Adrenal gland (tissue), 12 donors: ENCODE measurements around the gene NAV2. TPM values are rescaled to one million over a fixed set of nuclear protein-coding genes. Genes with fewer than 3 reads are reported as not detected.

ENCODE experiments used
- DNase-seq, 7 donors: peaks; one replicate each; pipeline ENCODE4 v3.0.0-alpha.2; 2019 to 2020
- H3K27ac ChIP-seq, 5 donors: fragments of 200-600 bp; sonication (generic) in 4 of 5; 1 replicate in 3 of 5; 2 replicates in 2 of 5; pipeline versions ENCODE4 v1.5.1 to v1.8.0; 2016 to 2020; ENCODE audit warnings: mild to moderate bottlenecking in 1 of 5
- H3K27me3 ChIP-seq: fragments of 200-600 bp; 2 replicates; pipeline ENCODE4 v1.8.0; 2021
- H3K36me3 ChIP-seq, 2 donors: fragments of 200-600 bp; replicated peaks in 1 of 2; 1 replicate in 1 of 2; 2 replicates in 1 of 2; pipeline versions ENCODE4 v1.5.1 to v1.8.0; 2018 to 2022
- H3K4me1 ChIP-seq, 2 donors: fragments of 200-600 bp; replicated peaks in 1 of 2; 1 replicate in 1 of 2; 2 replicates in 1 of 2; pipeline versions ENCODE4 v1.5.1 to v1.8.0; 2018 to 2021
- H3K4me3 ChIP-seq, 4 donors: fragments of 200-600 bp; sonication (generic) in 3 of 4; one replicate each; pipeline ENCODE4 v1.5.1; 2016 to 2018
- H3K9me3 ChIP-seq, 3 donors: fragments of 200-600 bp; sonication (generic) in 1 of 3; replicated peaks in 1 of 3; 1 replicate in 2 of 3; 2 replicates in 1 of 3; pipeline versions ENCODE4 v1.5.1 to v1.8.0; 2016 to 2021
- POLR2A ChIP-seq, 2 donors: fragments of 450-650 bp; IDR thresholded peaks; one replicate each; pipeline ENCODE4 v1.6.1; 2017; ENCODE audit warnings: antibody characterized with exemption in 2 of 2, mild to moderate bottlenecking in 2 of 2, moderate library complexity in 1 of 2
- WGBS, 4 donors: extraction: QIAGEN DNeasy Blood & Tissue Kit in 2 of 4; methylation state at CpG; one replicate each; pipeline versions ENCODE4 v1.1.5 to v1.1.7; 2013 to 2017; 5-methylcytosine and 5-hydroxymethylcytosine counted together
- intact Hi-C, 2 donors: fragments of 100-400 bp; cut with DNase I; formaldehyde crosslinking; loops; one replicate each; pipeline versions ENCODE4 v1.14.1 to v1.15.0; 2022 to 2023
- polyA plus RNA-seq, 3 donors: library from polyadenylated mRNA; stranded (reverse); fragments of 200-250 nt in 2 of 3; fragments of 350-450 nt in 1 of 3; fragmentation: Illumina TruSeq in 1 of 3; extraction: RNeasy Lipid Tissue Mini Kit (QIAGEN cat#74804) in 1 of 3; gene quantifications; one replicate each; pipeline ENCODE4 v1.2.3, GENCODE V29; 2013 to 2014
- total RNA-seq, 9 donors: library from RNA; depleted of rRNA in 4 of 9; stranded (reverse); fragments of >200 nt in 4 of 9; fragments of 120-200 nt in 1 of 9; fragmentation: NEBNext Ultra II Directional in 1 of 9; extraction: Animal tissue kit (Norgen Biotek cat#: 25700) in 1 of 9; gene quantifications; one replicate each; pipeline versions ENCODE4 v1.1.0 to v1.2.4, GENCODE V29; 2013 to 2023
- TF ChIP-seq, protein P1 (sequence below), 6 experiments: fragments of 450-650 bp in 4 of 6; fragments of 200-600 bp in 2 of 6; sonication (generic) in 1 of 6; IDR thresholded peaks; 1 replicate in 5 of 6; 2 replicates in 1 of 6; pipeline versions ENCODE4 v1.5.1 to v1.8.0; 2016 to 2021; ENCODE audit warnings: antibody characterized with exemption in 6 of 6, mild to moderate bottlenecking in 2 of 6, moderate library complexity in 1 of 6
- donor health status: healthy with polysubstance abuse.
- donor health status: Bipolar disorder and iron deficiency.
- donor health status: DM: yes; HTN: yes; CAD: no.
- donor health status: DM: no; HTN: no; CAD: no.
- donor health status: DM: no; HTN: no; CAD: no.
- donor health status: DM: yes; HTN: yes; CAD: no.

The NAV2 gene
- total and polyA plus RNA-seq, 12 donors: 1.6 to 9.2 (median 5.5) TPM

GRCh38 chr11:19821412-19821875 is 108.8 kb downstream of the NAV2 start:
- Histone ChIP-seq H3K27ac (no peak overlapping the region), H3K4me3 (no peak overlapping the region), H3K27me3 (no peaks in the 10 kb centered on the region), H3K4me1 (no peaks in the 10 kb centered on the region), H3K9me3 (no peaks in the 10 kb centered on the region), H3K36me3 (no peaks in the 10 kb centered on the region)
- intact Hi-C loops: no loop called here
- 53 to 67% (median 58%) methylated on average over 1 of the region's 1 CpG for WGBS, 4 donors
- no peak for DNase-seq
- TF ChIP-seq, protein P1, sequence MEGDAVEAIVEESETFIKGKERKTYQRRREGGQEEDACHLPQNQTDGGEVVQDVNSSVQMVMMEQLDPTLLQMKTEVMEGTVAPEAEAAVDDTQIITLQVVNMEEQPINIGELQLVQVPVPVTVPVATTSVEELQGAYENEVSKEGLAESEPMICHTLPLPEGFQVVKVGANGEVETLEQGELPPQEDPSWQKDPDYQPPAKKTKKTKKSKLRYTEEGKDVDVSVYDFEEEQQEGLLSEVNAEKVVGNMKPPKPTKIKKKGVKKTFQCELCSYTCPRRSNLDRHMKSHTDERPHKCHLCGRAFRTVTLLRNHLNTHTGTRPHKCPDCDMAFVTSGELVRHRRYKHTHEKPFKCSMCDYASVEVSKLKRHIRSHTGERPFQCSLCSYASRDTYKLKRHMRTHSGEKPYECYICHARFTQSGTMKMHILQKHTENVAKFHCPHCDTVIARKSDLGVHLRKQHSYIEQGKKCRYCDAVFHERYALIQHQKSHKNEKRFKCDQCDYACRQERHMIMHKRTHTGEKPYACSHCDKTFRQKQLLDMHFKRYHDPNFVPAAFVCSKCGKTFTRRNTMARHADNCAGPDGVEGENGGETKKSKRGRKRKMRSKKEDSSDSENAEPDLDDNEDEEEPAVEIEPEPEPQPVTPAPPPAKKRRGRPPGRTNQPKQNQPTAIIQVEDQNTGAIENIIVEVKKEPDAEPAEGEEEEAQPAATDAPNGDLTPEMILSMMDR (IDR thresholded peaks at IDR 0.05): no peak
- TF ChIP-seq POLR2A (IDR thresholded peaks at IDR 0.05): no peak

DNA sequence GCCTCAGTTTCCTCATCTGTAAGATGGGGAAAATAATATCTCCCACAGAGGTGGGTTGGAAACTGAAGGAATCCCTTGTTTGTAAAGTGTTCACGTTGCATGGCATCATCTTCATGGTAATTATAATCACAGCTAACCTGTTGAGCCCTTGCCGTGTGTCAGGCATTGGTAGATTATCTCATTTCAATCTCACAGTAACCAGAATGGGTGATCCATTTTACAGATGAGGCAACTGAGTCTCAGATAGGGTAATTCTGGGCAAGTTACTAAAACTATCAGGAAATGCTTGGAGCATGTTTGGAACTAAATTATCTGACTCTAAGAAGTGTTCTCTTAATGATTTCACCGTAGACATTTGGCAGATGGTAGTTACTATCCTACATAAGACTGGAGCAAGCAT is 109.4 kb downstream of the NAV2 start:
- no peak for DNase-seq
- Histone ChIP-seq H3K36me3 (no peaks in the 10 kb centered on the region), H3K27ac (no peak overlapping the region), H3K9me3 (no peaks in the 10 kb centered on the region), H3K4me1 (no peaks in the 10 kb centered on the region), H3K27me3 (no peaks in the 10 kb centered on the region), H3K4me3 (no peak overlapping the region)
- WGBS, 4 donors: 92 to 95% (median 94%) methylated on average over 3 of the region's 3 CpGs
- TF ChIP-seq POLR2A (IDR thresholded peaks at IDR 0.05): no peak
- TF ChIP-seq, protein P1 (IDR thresholded peaks at IDR 0.05): no peak
- intact Hi-C loops: no loop called here

DNA sequence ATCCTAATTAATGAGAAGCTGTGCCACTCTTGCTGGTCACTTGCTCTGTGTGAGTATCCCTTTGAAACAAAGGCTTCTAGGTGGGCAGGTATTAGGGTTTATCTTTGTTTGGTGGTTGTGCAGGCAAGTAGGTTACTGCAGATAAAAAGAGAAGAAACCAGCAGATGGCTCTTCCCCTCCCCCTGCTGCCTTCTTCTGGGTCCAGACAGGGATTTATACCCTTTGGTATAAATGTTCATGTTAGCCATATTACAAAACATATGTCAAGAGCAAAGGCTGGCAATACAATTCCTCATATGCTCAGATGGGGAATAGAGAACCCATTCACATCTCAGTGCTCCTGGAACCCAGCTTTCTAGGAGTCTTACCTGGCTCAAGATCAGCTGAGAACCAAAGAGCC is 109.9 kb downstream of the NAV2 start:
- TF ChIP-seq, protein P1 (IDR thresholded peaks at IDR 0.05): no peak
- TF ChIP-seq POLR2A (IDR thresholded peaks at IDR 0.05): no peak
- no peak for DNase-seq
- no peaks in the 10 kb centered on the region for H3K36me3 ChIP-seq
- intact Hi-C loops: no loop called here
- no peaks in the 10 kb centered on the region for H3K4me1 ChIP-seq
- H3K27ac ChIP-seq: no peak overlapping the region
- H3K9me3 ChIP-seq: no peaks in the 10 kb centered on the region
- H3K27me3 ChIP-seq: no peaks in the 10 kb centered on the region
- no peak overlapping the region for H3K4me3 ChIP-seq

DNA sequence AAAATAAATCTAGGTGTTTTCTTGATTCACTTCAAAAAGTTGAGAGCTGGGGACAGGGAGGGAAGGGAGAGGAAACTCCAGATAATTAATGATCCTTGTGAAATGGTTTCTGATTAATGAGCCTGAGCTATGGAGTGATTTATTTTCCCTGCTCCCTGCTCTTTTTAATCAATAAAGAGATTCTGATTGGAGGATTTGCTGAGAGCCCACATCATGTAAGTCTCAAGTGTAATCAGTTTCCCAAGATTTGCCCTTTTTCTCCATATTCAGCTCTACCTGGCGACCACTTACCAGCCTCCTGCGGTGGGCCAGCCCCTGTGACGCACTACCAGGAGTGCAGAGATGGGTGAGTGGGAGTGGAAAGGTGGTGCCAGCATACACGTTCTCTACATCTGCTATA is 114.0 kb downstream of the NAV2 start:
- Histone ChIP-seq H3K36me3 (no peaks in the 10 kb centered on the region), H3K4me1 (no peaks in the 10 kb centered on the region)
- intact Hi-C loops: no loop called here

More for the DNA sequence above, 114.0 kb downstream of the NAV2 start:
- no peak overlapping the region for H3K4me3 ChIP-seq
- no peaks in the 10 kb centered on the region for H3K27me3 ChIP-seq
- DNase-seq: no peak
- 74 to 91% (median 83%) methylated on average over 4 of the region's 4 CpGs for WGBS, 4 donors
- TF ChIP-seq, protein P1 (IDR thresholded peaks at IDR 0.05): no peak
- no peak for TF ChIP-seq POLR2A (IDR thresholded peaks at IDR 0.05)
- no peaks in the 10 kb centered on the region for H3K9me3 ChIP-seq
- no peak overlapping the region for H3K27ac ChIP-seq
